Left forelimb (tissue), 1 donor: ENCODE measurements around the gene CTNNAL1.
"Not testable (repeated sequence)": the region's sequence is repeated elsewhere in the genome, so short reads cannot be mapped to it uniquely, and the experiment has no call there.

Source experiments
- DNase-seq: peaks from one replicate; pipeline ENCODE4 v3.0.0-alpha.2; 2018; ENCODE audit warnings: low spot score

The CTNNAL1 gene

GRCh38 chr9:109012876-109013678 is at the start of gene CTNNAL1:
CTNNAL1 (minus strand) TSS chr9:109013499; CDS start chr9:109013442, 57 bp downstream.
- DNase-seq, result peak; percentile 98

GRCh38 chr9:109062543-109062942 is 49.2 kb upstream of the CTNNAL1 start:
- DNase-seq, result no peak

- DNase-seq, result no peak
Measured at GRCh38 chr9:109060191-109060590, 46.9 kb upstream of the CTNNAL1 start.

GRCh38 chr9:109053121-109053520 is 39.8 kb upstream of the CTNNAL1 start:
- not testable (repeated sequence) for DNase-seq

GRCh38 chr9:109052416-109052815 is 39.1 kb upstream of the CTNNAL1 start:
- DNase-seq, result no peak

GRCh38 chr9:109051733-109052132 is 38.4 kb upstream of the CTNNAL1 start:
- no peak for DNase-seq

GRCh38 chr9:109050444-109050843 is 37.1 kb upstream of the CTNNAL1 start:
- DNase-seq, result no peak

GRCh38 chr9:109048822-109049221 is 35.5 kb upstream of the CTNNAL1 start:
- no peak for DNase-seq

GRCh38 chr9:109047259-109047658 is 34.0 kb upstream of the CTNNAL1 start:
- DNase-seq, result no peak

GRCh38 chr9:109046346-109046745 is 33.0 kb upstream of the CTNNAL1 start:
- DNase-seq, result no peak

- DNase-seq, result no peak
Measured at GRCh38 chr9:109043578-109043977, 30.3 kb upstream of the CTNNAL1 start.

GRCh38 chr9:109040571-109040970 is 27.3 kb upstream of the CTNNAL1 start:
- no peak for DNase-seq

- DNase-seq, result no peak
Measured at GRCh38 chr9:109039539-109039938, 26.2 kb upstream of the CTNNAL1 start.

- no peak for DNase-seq
Measured at GRCh38 chr9:109037946-109038715, 24.8 kb upstream of the CTNNAL1 start.

- no peak for DNase-seq
Measured at GRCh38 chr9:109036744-109037680, 23.7 kb upstream of the CTNNAL1 start.

GRCh38 chr9:109035684-109036423 is 22.6 kb upstream of the CTNNAL1 start:
- no peak for DNase-seq

- DNase-seq, result no peak
Measured at GRCh38 chr9:109033941-109034700, 20.8 kb upstream of the CTNNAL1 start.

- DNase-seq, result no peak
Measured at GRCh38 chr9:109031241-109031640, 17.9 kb upstream of the CTNNAL1 start.

GRCh38 chr9:109030426-109030825 is 17.1 kb upstream of the CTNNAL1 start:
- no peak for DNase-seq

GRCh38 chr9:109028457-109028856 is 15.2 kb upstream of the CTNNAL1 start:
- DNase-seq, result no peak

GRCh38 chr9:109027176-109027575 is 13.9 kb upstream of the CTNNAL1 start:
- DNase-seq, result no peak
